ENCODE data around the gene ANKRD42. TPM values are rescaled to one million over a fixed set of nuclear protein-coding genes. Genes with fewer than 3 reads are reported as not detected.

ANKRD42 gene
- total RNA-seq, 2 experiments from 2014 or later = 1.6 to 1.9 TPM

DNA sequence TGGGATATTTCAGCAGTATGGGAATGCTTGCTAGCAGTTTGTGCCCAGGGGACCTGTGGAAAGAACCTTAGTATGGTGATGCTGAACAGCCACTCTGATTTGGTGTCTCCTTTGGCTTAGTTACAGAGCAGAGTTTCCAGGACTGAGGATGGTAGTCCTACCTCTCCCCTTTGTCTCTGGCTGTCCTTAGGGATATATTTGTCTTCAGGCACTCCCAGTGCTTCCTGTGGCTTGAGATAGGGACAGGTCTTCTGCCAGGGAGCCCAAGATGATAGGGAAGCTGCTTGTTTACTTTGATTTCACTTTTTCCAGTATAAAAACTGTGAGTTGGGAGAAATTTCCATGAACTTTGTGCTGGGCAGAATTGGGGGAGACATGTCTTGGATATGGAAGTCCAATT, 28.2 kb downstream of the ANKRD42 start:
- DNase-seq (no peak), ATAC-seq (no peak)
- Mint-ChIP-seq H3K27ac (no peak overlapping the region), H3K27me3 (no peaks in the 10 kb centered on the region), H3K36me3 (no peaks in the 10 kb centered on the region), H3K9me3 (ENCODE audit: low read depth) (no peaks in the 10 kb centered on the region), H3K4me1 (no peaks in the 10 kb centered on the region), H3K4me3 (no peak overlapping the region)
- CTCF ChIA-PET = no interaction called here

DNA sequence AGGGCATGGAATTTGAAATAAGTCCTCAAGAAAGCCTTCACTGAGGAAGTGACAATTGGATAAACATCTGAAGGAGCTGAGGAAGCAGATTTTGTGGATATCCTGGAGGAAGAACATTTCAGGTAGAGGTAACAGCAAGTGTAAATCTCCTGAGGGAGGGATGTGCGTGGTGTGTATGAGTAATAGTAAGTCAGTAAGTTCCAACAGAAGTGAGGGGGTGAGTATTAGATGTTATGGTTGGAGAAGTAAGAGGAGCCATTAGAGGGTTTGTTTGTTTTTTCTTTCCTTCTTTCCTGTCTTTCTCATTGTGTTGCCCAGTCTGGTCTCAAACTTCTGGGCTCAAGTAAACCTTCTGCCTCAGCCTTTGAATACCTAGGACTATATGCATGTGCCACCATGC, 29.0 kb downstream of the ANKRD42 start:
- no peaks in the 10 kb centered on the region for H3K27me3 Mint-ChIP-seq
- no peaks in the 10 kb centered on the region for H3K4me1 Mint-ChIP-seq
- no peak overlapping the region for H3K4me3 Mint-ChIP-seq
- H3K36me3 Mint-ChIP-seq = no peaks in the 10 kb centered on the region
- CTCF ChIA-PET = no interaction called here
- no peak overlapping the region for H3K27ac Mint-ChIP-seq
- no peak for ATAC-seq
- DNase-seq = no peak
- no peaks in the 10 kb centered on the region for H3K9me3 Mint-ChIP-seq (ENCODE audit: low read depth)

GRCh38 chr11:83223457-83223856, 29.9 kb downstream of the ANKRD42 start:
- Mint-ChIP-seq H3K9me3 (ENCODE audit: low read depth) (no peaks in the 10 kb centered on the region), H3K36me3 (no peaks in the 10 kb centered on the region), H3K27me3 (no peaks in the 10 kb centered on the region), H3K4me1 (no peaks in the 10 kb centered on the region), H3K27ac (no peak overlapping the region), H3K4me3 (no peak overlapping the region)
- DNase-seq (no peak), ATAC-seq (no peak)
- CTCF ChIA-PET = interaction anchor here (0.7 to 2.1 kb wide), 2 partner anchors 26 to 28 kb away, joined by 4 to 6 read pairs; no protein-coding TSS in a partner anchor

GRCh38 chr11:83235825-83236224, 42.3 kb downstream of the ANKRD42 start:
- Mint-ChIP-seq H3K9me3 (ENCODE audit: low read depth) (no peaks in the 10 kb centered on the region), H3K4me1 (no peaks in the 10 kb centered on the region), H3K4me3 (no peak overlapping the region), H3K27ac (no peak overlapping the region), H3K36me3 (no peaks in the 10 kb centered on the region), H3K27me3 (no peaks in the 10 kb centered on the region)
- no peak for DNase-seq
- CTCF ChIA-PET = interaction anchor here (1.1 kb wide), 1 partner anchor 10 kb away, joined by 3 read pairs; no protein-coding TSS in a partner anchor
- no peak for ATAC-seq

- Mint-ChIP-seq H3K27me3 (no peaks in the 10 kb centered on the region), H3K4me3 (no peak overlapping the region), H3K4me1 (no peaks in the 10 kb centered on the region), H3K36me3 (no peaks in the 10 kb centered on the region), H3K9me3 (ENCODE audit: low read depth) (no peaks in the 10 kb centered on the region), H3K27ac (no peak overlapping the region)
- DNase-seq (no peak), ATAC-seq (no peak)
- CTCF ChIA-PET = no interaction called here
Measured at GRCh38 chr11:83238111-83238510, 44.6 kb downstream of the ANKRD42 start.

GRCh38 chr11:83241291-83241946, 47.9 kb downstream of the ANKRD42 start:
- DNase-seq = no peak
- Mint-ChIP-seq H3K27me3 (no peaks in the 10 kb centered on the region), H3K9me3 (ENCODE audit: low read depth) (no peaks in the 10 kb centered on the region), H3K36me3 (no peaks in the 10 kb centered on the region), H3K4me3 (no peak overlapping the region), H3K27ac (no peak overlapping the region), H3K4me1 (no peaks in the 10 kb centered on the region)
- no peak for ATAC-seq
- CTCF ChIA-PET = no interaction called here

- Mint-ChIP-seq H3K4me1 (peaks cover 10% of the 10 kb centered on the region), H3K9me3 (ENCODE audit: low read depth) (no peaks in the 10 kb centered on the region), H3K27me3 (no peaks in the 10 kb centered on the region), H3K27ac (no peak overlapping the region), H3K36me3 (no peaks in the 10 kb centered on the region), H3K4me3 (no peak overlapping the region)
- ATAC-seq (no peak), DNase-seq (no peak)
- CTCF ChIA-PET = interaction anchor here (0.6 to 3.3 kb wide), 31 partner anchors 9 to 532 kb away, joined by 3 to 26 read pairs (median 4); partner anchors contain the start of genes CCDC90B, DDIAS, PRCP and RAB30
Measured at GRCh38 chr11:83249445-83249844, 55.9 kb downstream of the ANKRD42 start.

GRCh38 chr11:83249972-83250593, 56.6 kb downstream of the ANKRD42 start:
- H3K4me1 Mint-ChIP-seq = peaks cover 10% of the 10 kb centered on the region
- H3K27me3 Mint-ChIP-seq = no peaks in the 10 kb centered on the region
- ATAC-seq = peak; percentile 79
- DNase-seq = no peak
- no peak overlapping the region for H3K4me3 Mint-ChIP-seq
- no peak overlapping the region for H3K27ac Mint-ChIP-seq
- H3K36me3 Mint-ChIP-seq = no peaks in the 10 kb centered on the region
- H3K9me3 Mint-ChIP-seq (ENCODE audit: low read depth) = no peaks in the 10 kb centered on the region
- CTCF ChIA-PET = interaction anchor here (0.6 to 3.3 kb wide), 33 partner anchors 8 to 532 kb away, joined by 3 to 26 read pairs (median 4); partner anchors contain the start of genes CCDC90B, DDIAS, PRCP and RAB30

- no peaks in the 10 kb centered on the region for H3K36me3 Mint-ChIP-seq
- ATAC-seq (no peak), DNase-seq (no peak)
- H3K27ac Mint-ChIP-seq = no peak overlapping the region
- H3K27me3 Mint-ChIP-seq = no peaks in the 10 kb centered on the region
- H3K4me3 Mint-ChIP-seq = no peak overlapping the region
- CTCF ChIA-PET = interaction anchor here (1.0 kb wide), 1 partner anchor 14 kb away, joined by 3 read pairs; no protein-coding TSS in a partner anchor
- H3K9me3 Mint-ChIP-seq (ENCODE audit: low read depth) = no peaks in the 10 kb centered on the region
- H3K4me1 Mint-ChIP-seq = peaks cover 10% of the 10 kb centered on the region
Measured at GRCh38 chr11:83252266-83252665, 58.8 kb downstream of the ANKRD42 start.

GRCh38 chr11:83252941-83253340, 59.4 kb downstream of the ANKRD42 start:
- CTCF ChIA-PET = interaction anchor here (1.0 kb wide), 1 partner anchor 13 kb away, joined by 3 read pairs; no protein-coding TSS in a partner anchor

DNA sequence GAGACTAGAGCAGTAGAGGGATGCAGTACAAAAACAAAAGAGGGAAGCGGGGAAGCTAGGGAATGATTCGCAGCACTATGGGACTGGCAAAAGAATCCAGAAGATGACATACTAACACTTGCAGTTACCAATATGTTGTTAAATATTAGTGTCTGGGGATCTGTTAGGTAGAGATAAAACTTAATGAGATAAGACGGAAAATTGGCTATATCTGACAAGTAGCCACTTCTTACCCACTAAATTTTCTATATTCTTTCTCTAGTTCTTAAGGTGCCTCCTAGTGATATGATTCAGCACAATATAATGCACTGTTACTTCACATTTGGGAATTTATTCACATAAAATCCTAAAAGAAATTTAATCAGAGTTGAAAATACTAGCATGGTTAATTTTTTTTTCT, 61.9 kb downstream of the ANKRD42 start:
- CTCF ChIA-PET = no interaction called here
- H3K27me3 Mint-ChIP-seq = no peaks in the 10 kb centered on the region
- no peak overlapping the region for H3K4me3 Mint-ChIP-seq
- peaks cover 4% of the 10 kb centered on the region for H3K36me3 Mint-ChIP-seq
- DNase-seq (no peak), ATAC-seq (no peak)
- H3K9me3 Mint-ChIP-seq (ENCODE audit: low read depth) = no peaks in the 10 kb centered on the region
- H3K4me1 Mint-ChIP-seq = no peaks in the 10 kb centered on the region
- H3K27ac Mint-ChIP-seq = no peak overlapping the region

More at GRCh38 chr11:83252941-83253340, 59.4 kb downstream of the ANKRD42 start:
- peaks cover 1% of the 10 kb centered on the region for H3K36me3 Mint-ChIP-seq
- no peaks in the 10 kb centered on the region for H3K27me3 Mint-ChIP-seq
- H3K27ac Mint-ChIP-seq = no peak overlapping the region
- ATAC-seq (no peak), DNase-seq (no peak)
- H3K9me3 Mint-ChIP-seq (ENCODE audit: low read depth) = no peaks in the 10 kb centered on the region
- no peak overlapping the region for H3K4me3 Mint-ChIP-seq
- peaks cover 8% of the 10 kb centered on the region for H3K4me1 Mint-ChIP-seq

DNA sequence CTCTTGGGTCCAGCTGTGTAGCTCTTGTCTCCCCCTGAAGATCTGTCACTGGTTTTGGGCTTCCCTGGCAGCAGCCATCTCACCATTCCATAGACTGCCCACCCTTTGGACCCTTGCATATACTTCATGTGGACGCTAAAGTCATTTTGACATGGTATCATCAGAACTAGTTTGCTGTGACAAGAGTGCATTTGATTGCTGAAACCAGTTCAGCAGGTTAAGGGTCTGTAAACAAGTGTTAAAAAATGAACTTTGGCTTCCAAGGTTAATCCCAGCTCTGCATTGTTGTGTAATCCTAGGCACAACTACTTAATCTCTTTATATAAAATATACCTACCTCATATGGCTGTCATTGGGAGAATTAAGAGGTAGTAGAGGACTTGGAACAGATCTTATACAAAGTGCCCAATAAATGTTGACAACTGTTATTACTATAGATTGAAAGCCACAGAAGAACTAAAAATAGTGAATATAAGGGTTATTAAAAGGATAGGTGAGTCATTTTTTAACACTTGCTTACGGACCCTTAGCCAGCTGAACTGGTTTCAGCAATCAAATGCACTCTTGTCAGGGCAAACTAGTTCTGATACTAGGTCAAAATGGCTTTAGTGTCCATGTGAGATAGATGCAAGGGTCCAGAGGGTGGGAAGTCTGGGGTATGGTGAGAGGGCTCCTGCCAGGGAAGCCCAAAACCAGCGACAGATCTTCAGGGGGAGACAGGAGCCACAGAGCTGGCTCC, 63.3 kb downstream of the ANKRD42 start:
- CTCF ChIA-PET = no interaction called here

DNA sequence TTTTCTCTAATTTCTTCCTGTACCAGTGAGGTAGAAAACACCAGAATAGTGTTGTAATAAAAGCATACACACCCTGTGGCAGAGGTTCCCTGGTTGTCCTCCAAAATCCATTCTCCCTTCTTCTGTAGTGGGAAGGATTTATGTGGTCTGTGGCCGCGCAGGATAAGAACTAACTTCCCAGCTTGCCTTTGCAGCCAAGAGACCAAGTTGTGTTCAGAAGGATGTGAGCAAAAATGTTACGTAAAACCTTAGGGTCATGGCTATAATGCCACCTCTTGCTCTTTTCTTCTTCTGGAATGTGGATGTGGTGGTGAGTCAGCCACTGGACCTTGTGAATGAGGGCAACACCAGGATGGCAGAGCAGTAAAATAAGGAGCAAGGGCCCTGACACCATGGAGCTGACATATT, 64.3 kb downstream of the ANKRD42 start:
- CTCF ChIA-PET = interaction anchor here (1.7 kb wide), 1 partner anchor 8 kb away, joined by 9 read pairs; no protein-coding TSS in a partner anchor
- no peak for DNase-seq
- Mint-ChIP-seq H3K27ac (no peak overlapping the region), H3K4me3 (no peak overlapping the region), H3K27me3 (no peaks in the 10 kb centered on the region), H3K4me1 (no peaks in the 10 kb centered on the region), H3K9me3 (ENCODE audit: low read depth) (no peaks in the 10 kb centered on the region), H3K36me3 (peaks cover 7% of the 10 kb centered on the region)
- ATAC-seq = no peak

More for the DNA sequence above, 63.3 kb downstream of the ANKRD42 start:
- H3K4me1 Mint-ChIP-seq = no peaks in the 10 kb centered on the region
- no peak for ATAC-seq
- DNase-seq = no peak
- peaks cover 7% of the 10 kb centered on the region for H3K36me3 Mint-ChIP-seq
- no peak overlapping the region for H3K27ac Mint-ChIP-seq
- no peaks in the 10 kb centered on the region for H3K9me3 Mint-ChIP-seq (ENCODE audit: low read depth)
- no peak overlapping the region for H3K4me3 Mint-ChIP-seq
- H3K27me3 Mint-ChIP-seq = no peaks in the 10 kb centered on the region

Data from activated CD8-positive, alpha-beta memory T cell treated with anti-CD3 and anti-CD28 coated beads, Interleukin-2, amount 10 ng/mL, durations not matched to agents 7 days and 5 days (primary cell).